Measurements from ENCODE around the gene CLIC1.

The CLIC1 gene

GRCh38 chr6:31768363-31769257, 32.3 kb upstream of the CLIC1 start:
- DNase-seq: no peak

DNA sequence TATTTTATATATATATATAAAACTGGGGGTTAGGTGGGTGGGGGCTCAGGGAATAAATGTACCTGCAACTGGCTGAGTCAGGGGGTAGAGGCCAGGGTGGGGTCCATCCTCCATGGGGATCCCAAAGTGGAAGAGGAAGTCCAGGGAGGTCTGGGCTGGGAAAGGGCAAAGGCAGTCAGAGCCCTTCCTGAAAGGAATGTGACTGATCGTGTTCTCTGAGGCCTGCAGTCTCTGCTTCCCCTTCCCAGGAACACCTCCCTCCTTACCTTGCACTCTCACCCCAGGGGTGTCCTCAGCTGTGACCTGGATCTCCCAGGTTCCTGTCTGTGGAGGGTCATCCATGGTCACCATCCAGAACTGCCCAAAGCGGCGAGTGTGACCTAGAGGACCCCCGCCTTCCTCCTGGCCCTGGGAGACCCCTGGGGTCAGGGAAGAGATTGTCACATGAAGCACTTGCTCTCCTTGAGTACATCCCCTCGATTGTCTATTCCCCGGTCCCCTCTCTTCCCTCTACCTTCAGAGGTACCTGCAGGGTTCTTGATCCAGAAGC, 30.8 kb upstream of the CLIC1 start:
- no peak for DNase-seq

GRCh38 chr6:31765910-31766794, 29.8 kb upstream of the CLIC1 start:
- DNase-seq: no peak

DNA sequence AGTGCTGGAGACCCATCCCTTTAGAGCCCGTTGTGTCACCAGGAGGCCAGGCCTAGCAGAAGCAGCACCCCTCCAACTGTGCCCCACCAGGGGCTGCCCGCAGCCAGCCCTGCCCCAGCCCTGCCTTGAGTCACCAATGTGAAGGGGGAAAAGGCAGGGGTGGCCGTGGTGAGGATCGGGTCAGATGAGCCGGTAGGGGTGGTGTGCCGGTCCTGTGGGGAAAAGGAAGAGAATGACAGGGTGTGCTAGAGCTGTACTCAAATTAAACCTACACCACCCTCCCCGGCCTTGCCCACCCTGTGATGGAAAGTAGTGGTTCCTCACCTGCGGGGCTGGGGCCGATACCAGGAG, 29.2 kb upstream of the CLIC1 start:
- DNase-seq: no peak

GRCh38 chr6:31764198-31764597, 27.9 kb upstream of the CLIC1 start:
- DNase-seq: no peak

- no peak for DNase-seq
Observed at GRCh38 chr6:31763619-31763940, 27.2 kb upstream of the CLIC1 start.

DNA sequence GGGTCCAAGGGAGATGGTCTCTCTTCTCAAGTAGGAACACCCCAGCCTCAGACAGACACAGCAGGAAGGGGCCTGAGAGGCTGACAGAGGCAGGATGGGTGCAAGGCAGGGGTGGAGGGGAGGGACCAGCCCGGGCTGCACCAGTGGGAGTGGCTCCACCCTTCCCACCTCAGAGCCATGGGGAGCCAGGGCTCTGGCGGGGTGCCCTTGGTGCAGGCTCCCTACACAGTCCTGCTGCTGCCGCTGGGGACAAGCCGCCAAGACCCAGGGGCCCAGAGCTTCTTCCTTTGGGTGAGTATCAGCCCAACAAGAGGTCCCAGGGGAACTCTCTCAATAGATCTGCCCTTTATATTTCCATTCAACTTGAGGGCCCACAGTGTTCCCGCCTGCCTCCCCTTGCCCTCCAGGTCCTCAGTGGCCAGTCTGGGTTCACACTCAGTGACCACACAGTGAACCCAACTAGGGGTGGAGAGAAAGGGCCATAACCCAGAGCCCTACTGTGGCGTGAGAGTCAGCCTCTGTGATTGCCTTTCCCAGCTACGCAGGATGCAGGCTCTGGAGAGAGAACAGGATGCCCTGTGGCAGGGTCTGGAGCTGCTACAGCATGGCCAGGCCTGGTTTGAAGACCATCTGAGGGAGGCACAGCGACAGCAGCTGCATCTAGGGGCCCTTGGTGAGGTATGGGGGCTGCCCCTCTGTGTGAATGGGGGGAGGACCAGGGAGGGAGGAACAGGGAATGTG, 26.7 kb upstream of the CLIC1 start:
- DNase-seq: no peak

DNA sequence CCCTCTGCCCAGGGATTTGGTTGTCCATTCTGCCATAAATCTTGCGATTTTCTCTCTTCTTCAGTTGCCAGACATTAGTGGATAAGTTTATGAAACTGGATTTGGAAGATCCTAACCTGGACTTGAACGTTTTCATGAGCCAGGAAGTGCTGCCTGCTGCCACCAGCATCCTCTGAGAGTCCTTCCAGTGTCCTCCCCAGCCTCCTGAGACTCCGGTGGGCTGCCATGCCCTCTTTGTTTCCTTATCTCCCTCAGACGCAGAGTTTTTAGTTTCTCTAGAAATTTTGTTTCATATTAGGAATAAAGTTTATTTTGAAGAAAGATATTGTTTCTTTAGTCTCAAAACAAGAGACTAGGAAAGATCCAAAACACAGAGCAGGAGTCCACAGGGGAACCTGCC, 26.0 kb upstream of the CLIC1 start, which contains the start of gene SAPCD1:
Gene SAPCD1, plus strand, starts transcription at position 301 of the 400 bp plus-strand sequence. CDS start 399 bp downstream, outside the sequence.
- DNase-seq: no peak

DNA sequence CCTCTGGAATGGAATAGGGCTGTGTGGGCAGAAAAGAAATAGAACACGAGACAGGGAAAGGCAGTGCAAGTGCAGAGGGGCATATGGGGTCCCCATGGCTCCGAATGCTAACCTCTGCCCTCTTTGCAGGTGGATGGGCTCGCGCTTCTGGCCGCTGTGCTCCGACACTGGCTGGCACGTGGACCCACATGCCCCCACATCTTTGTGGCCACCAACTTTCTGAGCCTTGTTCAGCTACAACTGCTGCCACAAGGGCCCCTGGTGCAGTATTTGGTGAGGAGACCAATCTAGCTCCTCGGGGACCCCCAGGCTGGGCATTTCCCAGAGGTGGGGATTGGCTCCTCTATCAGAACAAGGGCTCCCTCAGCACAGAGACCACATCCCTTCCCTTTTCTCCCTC, 25.0 kb upstream of the CLIC1 start:
- DNase-seq: no peak

- DNase-seq: no peak
Observed at GRCh38 chr6:31760790-31761189, 24.5 kb upstream of the CLIC1 start.

- DNase-seq: no peak
Observed at GRCh38 chr6:31758281-31758680, 22.0 kb upstream of the CLIC1 start.

DNA sequence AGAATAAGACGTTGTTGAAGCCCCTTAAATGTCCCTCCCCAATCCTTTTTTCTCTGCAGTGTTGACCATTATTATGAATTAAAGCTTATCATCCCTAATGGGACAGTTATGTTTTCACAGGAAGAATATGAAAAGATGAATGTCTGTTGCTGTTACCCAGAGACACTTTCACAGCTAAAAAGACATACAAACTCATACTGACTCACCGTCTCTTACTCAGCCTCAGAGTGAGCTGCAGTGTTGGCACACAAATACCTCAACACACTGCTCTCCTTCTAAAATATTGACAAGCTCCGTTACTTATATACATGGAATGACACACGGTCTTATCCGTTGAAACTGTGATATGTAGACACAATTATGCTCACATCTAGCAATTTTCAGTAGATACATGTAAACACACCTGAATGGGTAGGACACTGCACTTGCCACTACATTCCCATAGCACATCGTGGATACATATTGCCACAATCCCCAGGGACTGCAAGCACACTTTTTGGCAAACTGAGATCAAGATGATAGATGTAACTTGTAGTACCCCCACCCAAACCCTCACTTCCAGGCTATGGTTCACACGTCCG, 16.5 kb upstream of the CLIC1 start:
- DNase-seq: no peak

- no peak for DNase-seq
Observed at GRCh38 chr6:31750411-31751022, 14.2 kb upstream of the CLIC1 start.

DNA sequence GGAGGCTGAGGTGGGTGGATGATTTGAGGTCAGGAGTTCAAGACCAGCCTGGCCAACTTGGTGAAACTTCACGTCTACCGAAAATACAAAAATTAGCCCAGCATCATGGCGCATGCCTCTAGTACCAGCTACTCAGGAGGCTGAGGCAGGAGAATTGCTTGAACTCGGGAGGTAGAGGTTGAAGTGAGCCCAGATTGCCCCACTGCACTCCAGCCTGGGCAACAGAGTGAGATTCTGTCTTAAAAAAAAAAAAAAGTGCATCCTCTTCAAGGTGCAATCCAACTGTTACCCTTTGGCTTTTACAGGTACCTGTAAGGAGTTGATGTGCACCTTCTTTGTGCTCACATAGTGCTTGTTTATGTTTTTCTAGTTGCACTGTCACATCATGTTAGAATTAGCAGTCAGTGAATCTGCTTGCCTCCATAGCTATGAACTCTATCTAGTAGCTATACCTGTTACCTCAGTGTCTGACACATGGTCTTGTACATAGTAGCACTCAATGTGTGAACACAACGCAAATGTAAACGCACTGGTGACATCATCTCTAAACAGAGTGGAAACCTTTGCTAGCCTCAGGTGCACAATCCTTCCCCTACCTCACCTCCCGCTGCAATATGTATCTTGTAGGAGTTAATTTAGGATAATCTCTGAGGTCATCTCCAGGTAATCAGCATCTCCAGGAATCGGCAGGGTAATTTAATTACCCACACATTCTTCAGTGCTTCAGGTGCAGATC, 13.1 kb upstream of the CLIC1 start:
- DNase-seq: no peak

GRCh38 chr6:31744422-31744821, 8.1 kb upstream of the CLIC1 start:
- no peak for DNase-seq

- no peak for DNase-seq
Observed at GRCh38 chr6:31742894-31743293, 6.6 kb upstream of the CLIC1 start.

DNA sequence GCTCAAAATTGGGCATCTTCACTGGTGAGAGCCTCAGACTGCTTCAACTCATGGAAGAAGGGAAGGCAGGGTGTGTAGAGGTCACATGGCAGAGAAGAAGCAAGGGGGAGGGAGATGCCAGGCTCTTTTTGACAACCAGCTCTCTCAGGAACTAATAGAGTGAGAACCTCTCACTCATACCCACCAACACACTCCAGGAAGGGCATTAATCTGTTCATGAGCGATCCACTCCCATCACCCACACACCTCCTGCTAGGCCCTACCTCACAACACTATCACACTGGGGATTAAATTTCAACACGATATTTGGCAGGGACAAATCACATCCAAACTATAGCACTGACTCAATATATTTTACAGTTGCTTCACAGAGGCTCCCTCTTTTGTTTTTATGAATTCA, 5.5 kb upstream of the CLIC1 start:
- DNase-seq: no peak

- DNase-seq: no peak
Observed at GRCh38 chr6:31740397-31741223, 4.3 kb upstream of the CLIC1 start.

DNA sequence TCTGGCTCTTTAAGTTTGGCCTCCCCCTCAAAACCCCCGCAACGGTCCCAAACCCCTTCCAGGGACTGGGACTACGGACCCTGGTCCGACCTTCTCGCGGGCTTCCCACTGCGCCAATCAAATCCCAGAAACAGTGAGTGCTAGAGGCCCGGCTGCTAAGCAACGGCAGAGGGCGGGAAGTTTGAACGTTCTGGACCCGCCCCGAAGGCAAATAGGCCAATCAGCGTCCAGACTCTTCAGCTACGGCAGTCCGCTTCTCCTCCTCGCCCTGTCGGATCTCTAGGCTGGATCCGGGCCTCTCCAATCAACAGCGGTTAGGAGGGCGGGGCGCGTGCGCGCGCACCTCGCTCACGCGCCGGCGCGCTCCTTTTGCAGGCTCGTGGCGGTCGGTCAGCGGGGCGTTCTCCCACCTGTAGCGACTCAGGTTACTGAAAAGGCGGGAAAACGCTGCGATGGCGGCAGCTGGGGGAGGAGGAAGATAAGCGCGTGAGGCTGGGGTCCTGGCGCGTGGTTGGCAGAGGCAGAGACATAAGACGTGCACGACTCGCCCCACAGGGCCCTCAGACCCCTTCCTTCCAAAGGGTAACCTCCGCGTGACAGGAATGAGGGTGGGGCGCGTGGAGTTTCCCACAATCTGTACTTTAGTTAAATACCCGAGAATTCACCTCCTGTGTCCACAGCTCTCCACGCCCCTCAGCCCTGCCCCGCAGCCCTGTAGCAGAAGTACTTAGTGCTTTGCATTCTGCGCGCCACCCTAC, 3.5 kb upstream of the CLIC1 start, which contains the start of gene MSH5:
Gene MSH5, plus strand, starts transcription at position 367 of the 758 bp plus-strand sequence. CDS start 462 bp downstream, outside the sequence.
- peak; percentile 96 for DNase-seq

Measured in NCI-H1417 treated with DMSO at 0.1 percent for 48 hours (cell line).